NT2/D1 (cell line): ENCODE data around the gene SSR3.

Experiments used
- SUZ12 ChIP-seq: IDR thresholded peaks from 2 replicates; pipeline ENCODE4 v1.6.1; 2011; ENCODE audit not compliant: insufficient read length, insufficient read depth; ENCODE audit errors: extremely low read depth
- YY1 ChIP-seq: IDR thresholded peaks from 2 replicates; pipeline ENCODE4 v1.6.1; 2011; ENCODE audit not compliant: insufficient read length, insufficient read depth
- ZNF274 ChIP-seq: IDR thresholded peaks from 2 replicates; pipeline ENCODE4 v1.6.1; 2011; ENCODE audit warnings: mild to moderate bottlenecking, low read depth, low read length

DNA sequence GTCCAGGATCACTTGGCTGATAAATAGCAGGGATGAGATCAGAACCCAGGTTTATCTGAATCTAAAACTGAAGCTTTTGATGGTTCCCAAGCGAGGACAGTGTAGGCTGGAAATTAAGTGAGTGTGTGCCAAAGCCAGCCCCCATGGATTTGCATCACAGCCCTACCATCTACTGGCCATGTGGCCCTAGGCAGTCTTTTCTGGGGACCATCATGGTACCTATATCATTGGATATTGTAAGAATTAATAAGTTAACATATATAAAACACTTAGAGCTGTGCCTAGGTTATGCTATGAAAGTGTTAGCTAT is 32.8 kb upstream of the SSR3 start:
- TF ChIP-seq YY1 = no peak
- no peak for TF ChIP-seq ZNF274
- TF ChIP-seq SUZ12 = no peak
